Vagina (tissue), 2 donors: ENCODE measurements around the gene AGBL1.

Experiments
- POLR2A ChIP-seq, 2 donors: fragments of 450-650 bp; IDR thresholded peaks; one replicate each; pipeline ENCODE4 v1.6.1; 2017; ENCODE audit warnings: antibody characterized with exemption in 2 of 2, mild to moderate bottlenecking in 2 of 2, moderate library complexity in 2 of 2
- POLR2AphosphoS5 ChIP-seq, 2 donors: sonication (generic); formaldehyde crosslinking; IDR thresholded peaks; one replicate each; pipeline ENCODE4 v1.9.0; 2017; ENCODE audit warnings: antibody characterized with exemption in 2 of 2, mild to moderate bottlenecking in 2 of 2, low read depth in 1 of 2; ENCODE audit not compliant: insufficient read depth in 1 of 2
- TF ChIP-seq, protein P1 (sequence below), 3 experiments: fragments of 450-650 bp in 2 of 3; fragments of 200-600 bp in 1 of 3; sonication (generic) in 1 of 3; IDR thresholded peaks; one replicate each; pipeline ENCODE4 v1.5.1; 2017 to 2019; ENCODE audit warnings: antibody characterized with exemption in 3 of 3, mild to moderate bottlenecking in 2 of 3, moderate library complexity in 2 of 3

DNA sequence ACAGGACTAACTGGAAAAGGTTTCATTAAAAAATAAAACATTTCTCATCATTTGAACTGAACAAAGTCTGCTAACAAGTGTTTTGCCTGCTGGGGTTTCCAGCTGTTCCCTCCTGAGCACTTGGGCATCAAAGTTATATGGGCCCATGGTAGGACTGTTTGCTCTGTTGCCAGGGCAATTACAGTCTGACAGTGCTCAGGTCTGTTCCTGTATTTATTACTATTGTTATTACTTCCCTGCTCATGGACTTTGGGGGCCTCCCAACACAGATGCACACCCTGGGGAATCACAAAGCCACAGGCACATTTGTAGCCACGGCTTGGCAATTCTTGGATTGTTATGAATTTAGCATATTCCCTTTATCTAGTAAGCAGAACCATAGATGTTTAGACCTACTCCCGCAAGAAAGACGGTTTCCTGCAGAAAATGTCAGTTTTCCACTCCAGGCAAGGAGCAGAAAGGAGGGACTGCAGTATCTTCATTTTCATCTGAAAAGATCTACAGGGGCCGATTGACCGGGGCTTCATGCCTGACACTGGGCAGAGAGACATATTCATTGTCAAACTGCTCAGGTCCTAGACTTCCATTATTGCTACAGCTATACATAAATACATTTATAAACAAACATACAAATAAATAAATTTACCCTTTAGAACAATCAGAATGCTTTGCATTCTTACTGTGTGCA is 580.2 kb downstream of the AGBL1 start:
- TF ChIP-seq, protein P1, sequence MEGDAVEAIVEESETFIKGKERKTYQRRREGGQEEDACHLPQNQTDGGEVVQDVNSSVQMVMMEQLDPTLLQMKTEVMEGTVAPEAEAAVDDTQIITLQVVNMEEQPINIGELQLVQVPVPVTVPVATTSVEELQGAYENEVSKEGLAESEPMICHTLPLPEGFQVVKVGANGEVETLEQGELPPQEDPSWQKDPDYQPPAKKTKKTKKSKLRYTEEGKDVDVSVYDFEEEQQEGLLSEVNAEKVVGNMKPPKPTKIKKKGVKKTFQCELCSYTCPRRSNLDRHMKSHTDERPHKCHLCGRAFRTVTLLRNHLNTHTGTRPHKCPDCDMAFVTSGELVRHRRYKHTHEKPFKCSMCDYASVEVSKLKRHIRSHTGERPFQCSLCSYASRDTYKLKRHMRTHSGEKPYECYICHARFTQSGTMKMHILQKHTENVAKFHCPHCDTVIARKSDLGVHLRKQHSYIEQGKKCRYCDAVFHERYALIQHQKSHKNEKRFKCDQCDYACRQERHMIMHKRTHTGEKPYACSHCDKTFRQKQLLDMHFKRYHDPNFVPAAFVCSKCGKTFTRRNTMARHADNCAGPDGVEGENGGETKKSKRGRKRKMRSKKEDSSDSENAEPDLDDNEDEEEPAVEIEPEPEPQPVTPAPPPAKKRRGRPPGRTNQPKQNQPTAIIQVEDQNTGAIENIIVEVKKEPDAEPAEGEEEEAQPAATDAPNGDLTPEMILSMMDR (IDR thresholded peaks at IDR 0.05): no peak
- no peak for TF ChIP-seq POLR2A (IDR thresholded peaks at IDR 0.05)
- TF ChIP-seq POLR2AphosphoS5 (IDR thresholded peaks at IDR 0.05; ENCODE audit: insufficient read depth in 1 of 2, low read depth in 1 of 2): no peak
